Tongue (tissue), 2 donors: Measurements from ENCODE around the gene APBA2. TPM values are rescaled to one million over a fixed set of nuclear protein-coding genes. Genes with fewer than 3 reads are reported as not detected.

Experiments
- DNase-seq: peaks from one replicate; pipeline ENCODE4 v3.0.0-alpha.2; 2015
- total RNA-seq: library from RNA; depleted of rRNA; stranded (reverse); fragments of >200 nt; gene quantifications from one replicate; pipeline ENCODE4 v1.2.3, GENCODE V29; 2014

Gene APBA2
- total RNA-seq, 1 donor from 2014 or later: 8.1 TPM

GRCh38 chr15:29103824-29104565, 218.2 kb downstream of the APBA2 start:
- peak; percentile 91 for DNase-seq

GRCh38 chr15:29104566-29104880, 218.7 kb downstream of the APBA2 start:
- DNase-seq: no peak

GRCh38 chr15:29105151-29105854, 219.5 kb downstream of the APBA2 start:
- DNase-seq: no peak

GRCh38 chr15:29106116-29106515, 220.3 kb downstream of the APBA2 start:
- no peak for DNase-seq

GRCh38 chr15:29106551-29107290, 220.9 kb downstream of the APBA2 start:
- no peak for DNase-seq

GRCh38 chr15:29107291-29107890, 221.6 kb downstream of the APBA2 start:
- DNase-seq: no peak

- no peak for DNase-seq
Observed at GRCh38 chr15:29107971-29108645, 222.3 kb downstream of the APBA2 start.

GRCh38 chr15:29109762-29110161, 224.0 kb downstream of the APBA2 start:
- DNase-seq: no peak

- no peak for DNase-seq
Observed at GRCh38 chr15:29110176-29110575, 224.4 kb downstream of the APBA2 start.

- no peak for DNase-seq
Observed at GRCh38 chr15:29110733-29111132, 225.0 kb downstream of the APBA2 start.

GRCh38 chr15:29111705-29112281, 226.0 kb downstream of the APBA2 start:
- no peak for DNase-seq

- no peak for DNase-seq
Observed at GRCh38 chr15:29113336-29114220, 227.8 kb downstream of the APBA2 start.

- DNase-seq: no peak
Observed at GRCh38 chr15:29114221-29115092, 228.7 kb downstream of the APBA2 start.

GRCh38 chr15:29115093-29115991, 229.6 kb downstream of the APBA2 start:
- DNase-seq: peak; percentile 50

- no peak for DNase-seq
Observed at GRCh38 chr15:29116970-29117700, 231.4 kb downstream of the APBA2 start.

- DNase-seq: no peak
Observed at GRCh38 chr15:29117778-29118177, 232.0 kb downstream of the APBA2 start.

- no peak for DNase-seq
Observed at GRCh38 chr15:29119847-29120246, 234.1 kb downstream of the APBA2 start.
